ENCODE data around the gene SOCS4.

SOCS4 gene

GRCh38 chr14:55085060-55085660 lies 58.1 kb downstream of the SOCS4 start:
- DNase-seq (ENCODE audit: low read depth in 2 of 2) = no peak

- DNase-seq (ENCODE audit: low read depth in 2 of 2) = no peak
Observed at GRCh38 chr14:55086938-55087337, 59.9 kb downstream of the SOCS4 start.

- DNase-seq (ENCODE audit: low read depth in 2 of 2) = no peak
Observed at GRCh38 chr14:55088356-55088755, 61.3 kb downstream of the SOCS4 start.

GRCh38 chr14:55092341-55092740 lies 65.3 kb downstream of the SOCS4 start:
- no peak for DNase-seq (ENCODE audit: low read depth in 2 of 2)

- DNase-seq (ENCODE audit: low read depth in 2 of 2) = no peak
Observed at GRCh38 chr14:55094292-55095157, 67.5 kb downstream of the SOCS4 start.

- DNase-seq (ENCODE audit: low read depth in 2 of 2) = peak; percentile 28 to 45
Observed at GRCh38 chr14:55097881-55098560, 71.0 kb downstream of the SOCS4 start.

GRCh38 chr14:55098561-55098898 lies 71.5 kb downstream of the SOCS4 start:
- DNase-seq (ENCODE audit: low read depth in 2 of 2) = no peak
